ENCODE data around the gene NEUROD2.

- TF ChIP-seq RCOR1 (IDR thresholded peaks at IDR 0.05; ENCODE audit: low read length) (no peak), GABPA (IDR thresholded peaks at IDR 0.05; ENCODE audit: low read depth) (no peak), RFX5 (IDR thresholded peaks at IDR 0.05; ENCODE audit: low read length) (no peak), FOXM1 (IDR thresholded peaks at IDR 0.05; ENCODE audit: low read depth) (no peak)
- TF ChIP-seq, protein P1, sequence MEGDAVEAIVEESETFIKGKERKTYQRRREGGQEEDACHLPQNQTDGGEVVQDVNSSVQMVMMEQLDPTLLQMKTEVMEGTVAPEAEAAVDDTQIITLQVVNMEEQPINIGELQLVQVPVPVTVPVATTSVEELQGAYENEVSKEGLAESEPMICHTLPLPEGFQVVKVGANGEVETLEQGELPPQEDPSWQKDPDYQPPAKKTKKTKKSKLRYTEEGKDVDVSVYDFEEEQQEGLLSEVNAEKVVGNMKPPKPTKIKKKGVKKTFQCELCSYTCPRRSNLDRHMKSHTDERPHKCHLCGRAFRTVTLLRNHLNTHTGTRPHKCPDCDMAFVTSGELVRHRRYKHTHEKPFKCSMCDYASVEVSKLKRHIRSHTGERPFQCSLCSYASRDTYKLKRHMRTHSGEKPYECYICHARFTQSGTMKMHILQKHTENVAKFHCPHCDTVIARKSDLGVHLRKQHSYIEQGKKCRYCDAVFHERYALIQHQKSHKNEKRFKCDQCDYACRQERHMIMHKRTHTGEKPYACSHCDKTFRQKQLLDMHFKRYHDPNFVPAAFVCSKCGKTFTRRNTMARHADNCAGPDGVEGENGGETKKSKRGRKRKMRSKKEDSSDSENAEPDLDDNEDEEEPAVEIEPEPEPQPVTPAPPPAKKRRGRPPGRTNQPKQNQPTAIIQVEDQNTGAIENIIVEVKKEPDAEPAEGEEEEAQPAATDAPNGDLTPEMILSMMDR (IDR thresholded peaks at IDR 0.05): no peak
- TF ChIP-seq, protein P2, sequence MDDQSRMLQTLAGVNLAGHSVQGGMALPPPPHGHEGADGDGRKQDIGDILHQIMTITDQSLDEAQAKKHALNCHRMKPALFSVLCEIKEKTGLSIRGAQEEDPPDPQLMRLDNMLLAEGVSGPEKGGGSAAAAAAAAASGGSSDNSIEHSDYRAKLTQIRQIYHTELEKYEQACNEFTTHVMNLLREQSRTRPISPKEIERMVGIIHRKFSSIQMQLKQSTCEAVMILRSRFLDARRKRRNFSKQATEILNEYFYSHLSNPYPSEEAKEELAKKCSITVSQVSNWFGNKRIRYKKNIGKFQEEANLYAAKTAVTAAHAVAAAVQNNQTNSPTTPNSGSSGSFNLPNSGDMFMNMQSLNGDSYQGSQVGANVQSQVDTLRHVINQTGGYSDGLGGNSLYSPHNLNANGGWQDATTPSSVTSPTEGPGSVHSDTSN (IDR thresholded peaks at IDR 0.05): no peak
These were observed 12.4 kb downstream of the NEUROD2 start for GRCh38 chr17:39595294-39595693.
